Measurements from ENCODE around the gene TBPL2. TPM values are rescaled to one million over a fixed set of nuclear protein-coding genes. Genes with fewer than 3 reads are reported as not detected.
"Not testable (repeated sequence)": the region's sequence is repeated elsewhere in the genome, so short reads cannot be mapped to it uniquely, and the experiment has no call there.

The TBPL2 gene
- polyA plus RNA-seq (ENCODE audit: insufficient read length in 10 of 10) = under 1 TPM in 4 of 10 donors, not detected in 6; 0.11 to 0.24 (median 0.18) TPM
- long read RNA-seq, donor 1 = 0 reads
- long read RNA-seq, donor 2 = 0 reads
- long read RNA-seq, donor 3 = 0 reads
- long read RNA-seq, donor 4 = 0 reads
- long read RNA-seq, donor 5 = 0 reads
- long read RNA-seq, donor 6 = 0 reads
- long read RNA-seq, donor 7 = 0 reads
- long read RNA-seq, donor 8 = 0 reads
- long read RNA-seq, donor 9 = 0 reads

DNA sequence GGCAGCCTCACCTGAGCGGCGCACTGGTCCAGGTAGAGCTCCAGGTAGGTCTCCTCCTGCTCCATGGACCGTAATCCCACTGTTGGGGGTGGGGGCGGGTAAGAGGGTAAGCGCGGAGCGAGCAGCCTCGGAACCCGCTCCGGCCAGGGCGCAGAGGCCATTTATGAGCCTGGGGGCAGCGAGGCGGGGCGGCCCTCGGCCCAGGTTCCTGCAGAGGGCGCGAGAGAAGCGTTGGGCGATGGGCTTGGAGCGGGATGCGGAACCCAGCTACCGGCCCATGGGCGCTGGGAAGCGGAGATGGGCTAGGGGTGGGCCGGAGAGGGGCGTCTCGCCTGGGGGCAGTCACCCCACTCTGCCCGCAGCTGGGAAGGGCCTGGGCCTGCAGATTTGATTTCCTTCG is at the start of gene TBPL2:
Gene TBPL2 (minus strand): TSS at position 232 of the 400 bp plus-strand sequence. CDS start 167 bp downstream, at position 65.
- no peak for DNase-seq

DNA sequence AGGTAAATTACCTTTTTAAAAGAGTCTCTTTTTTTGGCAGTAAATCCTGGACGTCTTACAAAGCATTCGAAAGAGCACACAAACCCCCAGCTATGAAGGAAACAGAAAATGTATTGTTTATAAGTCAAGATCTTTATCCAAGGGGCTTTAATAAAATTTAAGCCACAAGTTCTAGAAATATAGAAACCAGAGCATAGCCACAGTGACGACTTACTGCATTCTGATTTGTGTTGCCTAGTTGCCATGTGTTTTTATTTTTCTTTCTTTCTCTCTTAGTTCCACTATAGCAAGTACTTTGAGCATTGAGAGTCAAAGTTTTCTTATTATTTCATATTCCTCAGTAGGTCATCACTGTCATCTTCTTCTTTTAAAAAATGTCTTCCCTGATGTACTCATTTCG is 47.8 kb upstream of the TBPL2 start:
- DNase-seq = no peak

DNA sequence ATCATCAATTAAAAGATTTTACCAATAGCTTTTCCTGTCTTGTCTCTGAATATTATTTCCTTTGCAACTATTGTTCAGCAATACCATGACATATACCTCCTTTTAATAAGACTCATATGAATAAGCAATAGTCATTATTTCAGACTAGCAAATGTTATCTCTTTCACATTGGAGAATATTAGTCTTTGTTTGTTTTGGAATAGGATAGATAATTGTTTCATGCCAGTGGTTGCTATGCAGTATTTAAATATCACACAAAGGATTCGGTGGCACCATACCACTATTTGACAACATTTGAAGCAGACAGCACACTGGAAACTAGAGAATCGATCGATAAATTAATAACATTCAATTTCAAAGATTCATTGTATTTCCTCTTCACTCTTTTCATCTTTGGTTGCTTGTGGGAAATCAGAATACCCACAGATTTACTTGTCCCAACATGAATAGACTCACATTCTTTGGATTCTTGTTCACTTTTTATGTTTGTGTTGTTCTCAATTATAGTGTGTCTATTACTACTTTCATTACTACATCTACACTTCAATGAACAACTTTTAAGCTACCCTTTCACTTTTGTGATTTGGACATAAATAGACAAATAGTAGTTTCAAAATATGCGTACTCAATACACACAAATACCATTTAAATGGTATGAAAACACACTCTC is 42.7 kb upstream of the TBPL2 start:
- DNase-seq = no peak

DNA sequence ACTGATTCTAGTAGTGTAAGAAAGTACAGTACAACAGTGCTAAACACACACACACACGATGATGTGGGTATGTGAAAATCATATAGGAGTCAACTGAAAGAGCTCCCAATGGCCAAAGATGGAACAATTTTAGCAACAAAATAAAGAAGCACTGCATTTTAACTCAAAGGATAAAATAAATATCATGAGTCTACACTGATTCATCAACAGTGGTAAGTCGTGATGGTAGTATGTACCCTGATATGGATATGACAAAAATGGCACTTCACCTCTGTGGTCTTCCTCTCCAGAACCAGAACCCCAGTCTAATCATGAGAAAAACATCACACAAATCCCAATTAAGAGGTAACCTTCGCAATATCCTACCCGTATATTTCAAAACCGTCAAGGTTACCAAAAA is 41.4 kb upstream of the TBPL2 start:
- DNase-seq = no peak

DNA sequence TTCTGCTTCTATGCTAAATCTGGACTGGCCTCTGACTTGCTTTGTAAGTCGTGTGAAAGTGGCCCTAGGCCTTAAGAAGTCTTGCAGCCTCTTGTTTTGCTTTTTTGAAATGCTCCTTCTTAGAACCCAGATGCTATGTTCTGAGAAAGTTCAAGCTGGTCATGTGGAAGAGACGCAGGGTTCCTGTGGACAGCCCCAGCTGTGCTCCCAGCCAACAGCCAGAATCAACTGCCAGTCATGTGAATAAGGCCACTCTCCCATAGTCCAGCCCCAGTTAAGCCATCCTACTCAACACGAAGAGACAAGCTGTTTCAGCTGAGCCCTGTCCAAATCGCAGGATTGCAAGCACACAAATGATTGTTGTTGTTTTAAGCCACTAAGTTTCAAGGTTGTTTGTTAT is 37.3 kb upstream of the TBPL2 start:
- peak in 1 of 3 donors; percentile 2 for DNase-seq

DNA sequence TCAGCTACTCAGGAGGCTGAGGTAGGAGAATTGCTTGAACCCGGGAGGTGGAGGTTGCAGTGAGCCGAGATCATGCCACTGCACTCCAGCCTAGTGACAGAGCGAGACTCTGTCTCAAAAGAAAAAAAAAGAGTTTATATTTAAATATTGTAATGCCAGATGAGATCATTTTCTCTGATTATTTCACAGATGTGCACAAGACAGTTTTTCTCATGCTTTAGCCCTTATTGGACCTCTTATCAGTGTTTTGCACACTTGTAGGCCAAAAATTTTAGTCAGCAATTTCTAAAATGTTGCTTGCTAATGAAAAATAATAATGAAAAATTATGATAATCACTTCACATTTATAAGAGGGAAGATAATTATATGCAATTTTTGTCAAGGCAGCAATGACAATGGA is 36.0 kb upstream of the TBPL2 start:
- not testable (repeated sequence) for DNase-seq

DNA sequence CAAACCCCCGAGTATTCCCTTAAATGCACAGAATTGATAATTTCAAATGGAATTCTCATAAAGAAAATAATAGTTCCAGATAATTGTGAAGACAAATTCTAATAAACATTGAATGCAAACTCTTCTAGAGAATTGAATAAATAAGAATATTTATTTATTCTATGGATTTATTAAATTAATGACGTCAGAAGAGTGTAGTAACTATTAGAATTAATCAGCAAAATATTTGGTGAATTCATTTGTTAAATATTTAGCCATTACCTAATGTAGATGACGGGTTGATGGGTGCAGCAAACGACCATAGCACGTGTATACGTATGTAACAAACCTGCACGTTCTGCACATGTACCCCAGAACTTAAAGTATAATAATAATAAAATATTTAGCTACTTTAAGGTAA is 33.4 kb upstream of the TBPL2 start:
- no peak for DNase-seq

DNA sequence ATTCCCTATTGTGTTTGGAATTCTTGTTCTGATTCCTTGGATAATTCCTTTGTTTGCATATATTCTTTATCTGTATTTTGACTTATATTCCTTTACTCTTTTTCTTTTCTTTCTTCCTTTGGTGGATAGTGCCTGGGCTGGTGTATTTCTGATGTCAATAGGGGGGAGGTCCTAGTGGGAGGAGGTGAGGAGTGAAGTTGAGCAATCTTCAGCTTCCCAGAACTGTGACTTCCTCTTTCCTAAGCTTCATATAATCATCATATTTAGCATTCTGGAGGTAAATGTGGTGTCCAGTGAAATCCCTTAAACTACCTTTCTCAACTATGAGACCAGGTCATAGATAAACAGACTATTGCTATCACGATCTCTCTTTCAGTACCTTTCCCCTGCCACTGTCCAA is 29.6 kb upstream of the TBPL2 start:
- DNase-seq = no peak

DNA sequence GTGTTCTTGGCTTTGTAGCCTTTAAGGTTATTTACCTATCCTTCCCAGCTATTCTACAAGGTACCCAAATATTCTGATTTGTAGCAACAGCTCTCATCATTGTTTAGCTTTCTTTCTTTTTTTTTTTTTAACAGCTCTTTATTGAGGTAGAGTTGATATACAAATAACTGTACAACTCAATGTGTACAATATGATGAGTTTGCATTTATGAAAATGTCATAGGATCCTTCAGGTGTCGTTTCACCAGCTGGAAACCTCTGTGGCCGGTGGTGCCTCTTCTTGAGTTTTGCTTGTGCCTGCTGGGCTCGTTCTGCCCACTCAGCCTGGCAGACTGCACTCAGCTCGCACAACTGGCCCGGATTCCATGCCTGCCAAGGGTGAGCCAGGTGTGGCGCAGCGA is 26.9 kb upstream of the TBPL2 start:
- DNase-seq = no peak

DNA sequence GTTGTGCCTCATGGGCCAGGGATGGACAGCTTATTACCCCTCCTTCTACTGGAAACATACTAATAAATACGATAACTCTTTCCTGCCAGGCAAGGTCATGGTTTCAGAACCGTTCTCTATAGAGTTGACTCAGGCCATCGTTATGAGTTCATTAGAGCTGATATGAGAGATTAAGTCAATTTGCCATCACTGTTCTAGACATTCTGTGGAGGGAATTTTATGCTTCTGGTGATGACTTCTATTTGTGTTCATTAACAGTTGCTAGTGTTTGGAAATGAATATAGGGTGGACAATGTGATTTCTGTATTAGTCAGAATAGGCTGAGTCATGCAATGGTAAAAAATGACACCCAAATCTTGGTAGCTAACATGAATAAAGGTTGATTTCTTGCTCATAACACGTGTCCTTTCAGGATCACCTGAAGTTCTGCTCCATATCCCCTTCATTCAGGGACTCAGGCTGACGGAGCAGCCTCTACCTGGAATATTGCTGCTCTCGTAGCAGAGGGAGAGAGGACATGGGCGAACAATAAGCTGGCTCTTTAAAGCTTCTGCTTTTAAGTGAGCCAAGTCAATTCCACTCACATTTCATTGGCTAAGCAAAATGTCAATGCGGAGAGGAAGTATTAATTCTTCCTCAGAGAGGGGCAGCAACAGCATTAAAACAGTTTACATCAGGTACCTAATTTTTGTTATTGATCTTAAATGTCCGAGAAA is 18.5 kb upstream of the TBPL2 start:
- DNase-seq = no peak

DNA sequence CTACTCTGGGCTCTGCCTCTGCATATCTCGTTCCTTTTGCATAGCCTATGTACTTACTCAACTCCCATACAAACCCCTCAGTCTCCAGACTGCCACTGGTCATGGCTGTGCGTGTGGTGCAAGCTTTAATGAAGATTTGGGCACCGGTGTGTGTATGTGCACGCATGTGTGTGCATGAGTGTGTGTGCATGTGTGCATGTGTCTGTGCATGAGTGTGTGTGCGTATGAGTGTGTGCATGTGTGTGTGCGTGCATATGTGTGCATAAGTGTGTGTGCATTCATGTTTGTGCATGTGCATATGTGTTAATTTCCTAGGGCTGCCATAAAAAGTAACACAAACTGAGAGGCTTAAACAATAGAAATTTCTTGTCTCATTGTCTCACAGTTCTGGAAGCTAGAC is 17.1 kb upstream of the TBPL2 start:
- no peak for DNase-seq

DNA sequence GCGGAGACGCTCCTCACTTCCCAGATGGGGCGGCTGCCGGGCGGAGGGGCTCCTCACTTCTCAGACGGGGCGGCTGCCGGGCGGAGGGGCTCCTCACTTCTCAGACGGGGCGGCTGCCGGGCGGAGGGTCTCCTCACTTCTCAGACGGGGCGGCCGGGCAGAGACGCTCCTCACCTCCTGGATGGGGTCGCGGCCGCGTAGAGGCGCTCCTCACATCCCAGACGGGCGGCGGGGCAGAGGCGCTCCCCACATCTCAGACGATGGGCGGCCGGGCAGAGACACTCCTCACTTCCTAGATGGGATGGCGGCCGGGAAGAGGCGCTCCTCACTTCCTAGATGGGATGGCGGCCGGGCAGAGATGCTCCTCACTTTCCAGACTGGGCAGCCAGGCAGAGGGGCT is 16.0 kb upstream of the TBPL2 start:
- DNase-seq = not testable (repeated sequence)

DNA sequence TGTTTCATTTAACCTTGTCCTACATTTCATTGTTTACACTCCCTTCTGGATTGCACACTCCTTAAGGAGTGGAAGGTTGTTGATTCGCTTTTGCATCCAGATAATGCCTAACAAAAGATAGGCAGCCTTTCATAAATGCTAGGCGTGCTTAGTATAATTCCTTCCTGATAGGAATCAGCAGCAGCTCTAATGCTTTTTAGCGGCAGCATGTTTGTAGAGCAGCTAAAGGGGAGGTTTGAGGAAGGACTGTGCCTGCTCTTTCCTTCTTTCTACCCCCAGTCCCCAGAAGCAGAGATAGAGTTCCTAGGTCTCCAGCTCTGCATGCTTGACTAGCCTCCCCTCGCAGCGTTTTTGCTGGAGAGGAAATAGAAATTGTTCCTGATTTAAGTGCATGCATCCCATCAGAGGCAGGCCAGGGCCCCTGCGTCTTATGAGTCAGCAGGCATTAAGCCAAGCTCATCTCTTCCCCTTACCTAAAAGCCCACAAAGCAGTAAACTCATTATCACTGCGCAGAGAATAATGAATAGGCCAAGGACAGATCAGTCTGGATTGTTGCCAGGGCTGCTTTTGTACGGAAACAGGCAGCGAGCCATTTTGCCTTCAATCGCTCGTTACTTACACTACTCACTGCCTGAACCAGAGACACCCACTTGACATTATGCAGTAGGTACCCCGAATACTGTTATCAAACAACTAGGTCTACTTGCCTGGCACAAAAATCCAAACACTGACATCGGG is 14.0 kb upstream of the TBPL2 start:
- DNase-seq = peak; percentile 56 to 84 (median 75)

DNA sequence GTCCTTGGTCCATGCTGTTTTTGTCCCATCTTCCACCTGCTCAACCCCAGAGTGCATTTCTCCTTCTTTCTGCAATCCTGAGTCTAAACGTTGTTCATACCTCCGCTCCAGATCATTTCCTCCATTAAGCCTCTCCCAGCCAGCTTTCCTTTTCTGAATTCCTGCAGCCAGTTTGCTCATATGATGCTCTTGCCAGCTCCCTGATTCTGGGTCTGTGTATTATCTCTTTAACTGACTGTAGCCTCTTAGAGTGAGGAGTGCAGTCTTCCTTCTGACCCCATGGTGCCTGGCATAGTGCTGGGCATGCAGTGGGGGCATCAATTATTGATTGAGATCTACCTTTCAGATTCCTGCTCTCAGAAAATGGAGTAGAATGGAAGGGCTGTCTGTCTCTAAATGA is 11.5 kb upstream of the TBPL2 start:
- no peak for DNase-seq

DNA sequence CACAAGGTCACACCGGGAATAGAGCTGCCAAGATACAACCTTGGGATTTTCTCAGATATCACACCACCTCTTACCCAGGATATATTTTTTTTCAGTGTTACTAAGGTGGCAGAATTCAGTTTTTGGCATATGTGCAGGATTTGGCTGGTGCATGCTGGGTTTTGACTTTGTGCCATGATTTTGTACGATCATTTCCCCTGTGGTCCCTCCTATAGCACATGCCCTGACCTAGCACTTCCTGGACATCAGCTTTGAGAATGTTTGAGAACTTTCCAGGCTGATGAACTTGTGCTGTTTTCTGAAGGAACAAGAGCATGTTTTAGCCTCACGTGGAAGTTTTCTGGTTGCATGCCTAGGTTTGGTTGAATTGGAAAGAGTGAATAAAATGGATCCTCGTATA is 11.0 kb upstream of the TBPL2 start:
- DNase-seq = no peak

DNA sequence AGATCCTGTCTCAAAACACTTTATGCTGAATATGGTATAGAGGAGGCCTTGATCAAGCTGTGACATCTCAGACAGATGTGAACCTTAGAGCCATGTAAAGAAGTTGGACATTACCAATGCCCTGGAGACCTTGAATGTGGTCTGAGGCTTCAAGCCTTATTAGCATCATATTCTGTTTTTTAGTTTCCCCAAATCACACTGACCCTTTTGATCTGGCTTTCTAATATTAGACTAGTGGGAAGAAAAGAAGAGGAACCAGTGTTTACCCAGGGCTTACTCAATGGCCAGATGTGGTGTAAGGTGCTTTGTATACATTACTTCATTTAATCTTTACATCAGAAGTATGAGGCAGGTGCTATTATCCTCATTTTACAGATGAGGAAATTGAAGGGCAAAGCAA is 10.6 kb upstream of the TBPL2 start:
- no peak for DNase-seq

DNA sequence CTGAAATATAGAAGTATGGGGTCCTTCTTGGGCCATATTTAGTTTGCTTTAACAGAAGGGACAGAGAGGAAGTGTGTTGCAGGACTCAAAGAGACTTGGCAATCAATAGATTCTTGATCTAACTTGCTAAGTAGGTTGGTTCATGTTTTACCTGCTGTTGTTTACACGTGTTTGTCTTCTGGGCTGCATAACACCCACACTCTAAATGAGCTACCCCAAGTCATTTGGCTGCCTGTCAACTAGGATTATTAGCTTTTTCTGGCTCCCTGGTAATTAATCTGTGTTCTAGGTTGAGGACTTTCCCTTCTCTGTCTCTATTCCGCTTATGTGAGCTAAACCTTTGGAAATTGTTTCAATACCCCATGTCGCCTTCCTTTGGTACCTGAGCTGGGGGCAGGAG is 10.1 kb upstream of the TBPL2 start:
- no peak for DNase-seq

DNA sequence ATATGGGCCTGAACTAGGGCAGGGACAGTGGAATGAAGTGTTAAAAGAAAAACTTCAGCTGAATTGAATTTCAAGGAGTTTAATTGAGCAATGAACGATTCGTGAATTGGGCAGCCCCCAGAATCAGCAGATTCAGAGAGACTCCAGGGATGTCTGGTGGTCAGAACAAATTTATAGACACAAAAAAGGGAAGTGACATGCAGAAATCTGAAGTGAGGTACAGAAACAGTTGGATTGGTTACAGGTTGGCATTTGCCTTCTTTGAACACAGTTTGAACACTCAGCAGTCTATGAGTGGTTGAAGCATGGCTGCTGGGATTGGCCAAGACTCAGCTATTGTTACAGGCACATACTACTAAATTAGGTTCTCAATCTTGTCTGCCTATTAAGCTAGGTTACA is 9.7 kb upstream of the TBPL2 start:
- no peak for DNase-seq

DNA sequence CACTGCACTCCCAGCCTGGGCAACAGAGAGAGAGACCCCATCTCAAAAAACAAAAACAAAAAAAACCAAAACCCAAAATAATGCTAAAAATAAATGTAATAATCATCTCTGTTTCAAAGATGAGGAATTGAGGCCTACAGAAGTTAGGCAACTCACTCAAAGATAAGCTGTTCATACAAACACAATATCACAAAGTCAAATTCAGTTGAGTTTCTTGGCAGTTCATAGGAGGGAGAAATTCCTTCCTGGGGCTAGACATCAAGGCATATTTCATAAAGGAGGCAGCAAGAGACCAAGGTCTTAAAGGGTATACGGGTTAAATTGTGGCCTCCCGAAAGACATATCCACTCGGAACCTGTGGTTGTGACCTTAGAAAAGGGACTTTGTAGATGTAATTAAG is 8.7 kb upstream of the TBPL2 start:
- DNase-seq = no peak

DNA sequence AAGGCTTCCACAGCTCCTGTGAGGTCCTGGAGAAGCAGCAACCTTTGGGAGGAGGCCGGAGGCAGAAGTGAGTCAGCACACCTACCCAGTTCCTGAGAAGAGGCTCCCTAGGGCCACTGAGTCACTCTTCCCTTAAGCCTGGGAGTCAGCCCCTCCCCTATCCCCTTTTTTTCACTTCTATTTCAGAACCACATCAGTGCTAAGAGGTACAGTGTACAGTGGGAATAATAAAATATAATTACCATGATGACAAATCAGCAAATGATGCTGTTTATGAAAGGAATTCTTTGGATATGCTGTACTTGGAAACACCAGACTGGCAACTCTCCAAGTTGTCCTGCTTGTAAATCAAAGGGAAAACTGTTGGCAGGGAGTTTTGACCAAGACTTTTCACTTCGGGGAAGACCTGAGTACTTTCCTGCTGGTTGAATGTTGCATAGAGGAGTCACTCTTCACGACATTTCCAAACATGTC is 7.8 kb upstream of the TBPL2 start:
- DNase-seq = peak in 2 of 3 donors; percentile 15 to 95

DNA sequence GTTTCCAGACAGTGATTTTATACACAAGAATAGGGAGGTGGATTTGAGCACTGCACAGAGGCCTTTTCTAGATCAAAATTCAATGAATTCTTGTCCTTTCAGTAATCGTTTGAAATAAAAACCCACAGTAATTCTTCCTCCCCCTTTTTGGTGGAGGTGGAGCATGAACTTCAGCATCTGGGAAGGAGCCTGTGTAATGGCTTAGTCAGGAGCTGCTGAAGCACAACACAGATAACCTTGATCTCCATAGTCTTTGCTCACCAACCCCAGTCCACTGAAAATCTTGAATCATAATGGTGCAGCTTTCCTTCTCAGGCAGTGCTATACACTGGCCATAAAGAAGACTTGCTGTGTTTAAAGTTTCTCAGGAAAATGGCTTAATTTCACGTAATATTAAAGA is 6.4 kb upstream of the TBPL2 start:
- peak in 1 of 3 donors; percentile 53 for DNase-seq

DNA sequence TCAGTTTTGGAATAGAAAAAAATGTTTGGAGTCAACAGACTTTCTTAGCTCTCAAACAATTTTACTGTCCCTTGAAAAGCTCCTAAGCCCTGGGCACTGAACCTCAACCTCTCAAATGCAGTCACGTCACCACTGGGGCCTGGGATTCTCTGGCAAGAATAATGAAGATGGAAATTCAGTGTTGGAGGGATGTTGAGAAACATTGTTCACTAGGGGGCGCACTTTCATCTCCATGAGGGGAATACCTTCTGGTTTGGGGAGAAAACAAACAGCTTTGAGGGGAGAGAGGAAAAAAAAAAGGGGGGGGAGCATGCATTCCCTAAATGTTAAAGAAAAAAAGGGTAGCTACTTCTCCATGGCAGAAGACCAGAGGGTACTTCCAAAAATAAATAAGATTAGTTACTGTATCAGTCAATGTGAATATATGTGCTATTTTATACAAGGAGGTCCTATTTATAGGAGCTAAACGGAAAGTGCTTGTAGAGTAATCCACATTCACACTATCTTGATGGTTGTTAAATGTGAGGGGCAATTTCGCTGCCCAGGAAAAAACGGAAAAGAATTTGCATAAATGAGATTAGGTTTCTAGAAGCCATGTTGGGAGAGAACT is 5.8 kb upstream of the TBPL2 start:
- peak; percentile 61 to 69 (median 62) for DNase-seq
